HG03342 (cell line): Measurements from ENCODE around the gene FOXP1.

Source experiments
- ATAC-seq: cut with Tn5 transposase; IDR thresholded peaks from one replicate; pipeline ENCODE4 v1.9.1; 2021; ENCODE audit warnings: mild to moderate bottlenecking, moderate library complexity; ENCODE audit not compliant: unreplicated experiment

Gene FOXP1

DNA sequence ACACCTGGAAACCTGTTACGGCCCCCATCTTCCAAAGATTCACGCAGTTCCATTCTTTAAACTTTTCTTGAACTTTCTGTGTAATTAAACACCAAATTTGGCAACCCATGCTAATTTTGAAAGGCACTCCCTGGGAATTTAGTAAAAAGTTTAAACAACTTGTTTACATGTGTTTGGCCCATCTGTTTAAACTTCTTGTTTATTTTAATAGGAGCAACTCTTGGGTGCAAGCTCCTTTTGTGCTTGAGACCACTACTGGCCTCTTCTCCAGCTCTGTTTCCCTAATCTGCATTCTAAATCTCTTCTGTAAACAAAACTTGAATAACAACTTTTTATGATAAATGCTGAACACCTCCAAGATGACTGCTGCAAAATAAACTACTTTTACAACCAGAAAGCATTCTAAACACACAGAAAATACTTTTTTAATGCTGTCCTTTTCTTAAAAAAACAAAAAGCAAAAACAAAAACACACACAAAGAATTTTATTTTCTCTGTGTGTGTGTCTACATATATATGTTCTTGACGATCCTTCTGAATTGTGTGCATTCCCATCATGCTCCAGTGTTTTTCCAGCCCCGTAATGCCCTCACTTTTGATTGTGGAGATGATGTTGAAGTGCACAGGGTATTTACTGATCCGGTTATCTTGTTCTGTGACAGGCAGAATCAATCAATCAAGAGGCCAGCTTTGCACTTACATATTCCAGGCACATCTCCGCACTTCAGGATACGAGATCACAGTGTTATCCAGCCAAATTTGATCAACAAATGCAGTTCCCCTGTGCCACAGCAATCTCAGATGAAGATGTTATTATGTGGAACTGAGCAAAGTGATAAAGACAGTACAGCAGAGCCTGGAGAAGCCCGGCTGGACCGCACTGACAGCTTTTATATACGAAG lies 416.9 kb downstream of the FOXP1 start:
- no peak for ATAC-seq

DNA sequence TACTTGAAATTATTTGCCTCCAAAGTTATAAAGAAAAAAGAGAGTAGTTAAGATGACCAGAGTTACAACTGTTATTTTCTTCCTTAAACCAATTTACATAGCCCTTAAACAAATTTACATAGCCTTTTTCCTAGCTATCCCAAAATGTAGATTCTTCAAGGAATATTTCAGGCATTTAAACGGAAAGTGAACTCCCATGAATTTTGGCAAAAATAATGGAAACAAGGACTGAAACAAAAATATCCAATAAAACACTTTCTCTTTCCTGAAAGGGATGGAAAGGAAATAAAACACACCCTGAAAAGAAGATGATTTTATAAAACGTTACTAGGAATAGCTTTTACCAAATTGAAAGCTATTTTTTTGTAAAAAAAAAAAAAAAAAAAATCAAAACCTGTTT lies 418.6 kb downstream of the FOXP1 start:
- ATAC-seq, result no peak

DNA sequence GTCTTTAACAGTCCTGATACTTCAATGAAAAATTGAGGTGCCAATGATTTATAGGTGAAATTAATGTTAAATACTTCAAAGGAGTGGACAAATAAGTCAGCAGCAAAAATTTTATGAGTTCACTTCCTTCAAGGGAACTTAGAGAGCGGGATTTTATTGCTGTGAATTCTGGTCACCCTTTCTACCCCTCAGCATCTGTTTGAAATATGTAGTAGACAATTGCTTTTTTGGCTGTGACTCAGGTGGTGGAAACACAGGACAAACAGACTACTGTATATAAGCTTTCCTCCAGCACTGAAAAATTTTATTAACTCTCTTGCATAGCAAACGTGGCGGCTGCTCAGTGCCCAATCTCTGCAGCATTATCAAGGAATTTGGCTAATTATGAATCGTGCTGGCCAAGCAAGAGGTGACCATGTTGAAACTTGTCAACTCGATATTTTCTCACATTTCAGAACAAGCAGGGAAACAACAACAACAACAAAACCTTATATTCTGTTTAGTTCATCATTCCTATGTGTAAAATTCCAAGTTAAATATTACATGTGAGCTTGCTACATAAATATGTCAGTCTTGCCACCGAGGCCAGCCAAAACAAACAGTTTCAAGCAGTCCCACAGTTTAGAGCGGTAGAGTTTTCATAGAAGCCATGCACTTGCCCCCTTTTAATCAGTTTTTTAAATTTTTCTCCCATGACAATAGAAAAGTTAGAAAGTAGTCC lies 420.2 kb downstream of the FOXP1 start:
- no peak for ATAC-seq

DNA sequence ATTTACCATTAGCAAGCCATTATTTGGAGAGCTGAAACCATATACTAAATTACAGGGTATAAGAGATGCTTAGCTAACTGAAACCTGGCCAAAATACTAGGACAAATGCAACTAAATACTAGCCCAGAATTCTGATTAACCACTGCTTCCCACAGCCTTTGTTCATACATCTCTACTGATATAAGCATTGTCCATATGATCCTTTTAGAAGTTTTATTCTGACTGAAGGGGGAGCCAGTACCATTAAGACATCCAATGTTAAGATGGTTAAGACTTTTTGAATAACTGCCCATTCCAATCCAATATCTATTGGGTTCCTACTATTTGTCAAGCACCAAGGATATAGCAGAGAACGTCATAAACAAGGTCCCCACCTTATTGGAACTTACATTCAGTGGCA lies 421.3 kb downstream of the FOXP1 start:
- no peak for ATAC-seq

DNA sequence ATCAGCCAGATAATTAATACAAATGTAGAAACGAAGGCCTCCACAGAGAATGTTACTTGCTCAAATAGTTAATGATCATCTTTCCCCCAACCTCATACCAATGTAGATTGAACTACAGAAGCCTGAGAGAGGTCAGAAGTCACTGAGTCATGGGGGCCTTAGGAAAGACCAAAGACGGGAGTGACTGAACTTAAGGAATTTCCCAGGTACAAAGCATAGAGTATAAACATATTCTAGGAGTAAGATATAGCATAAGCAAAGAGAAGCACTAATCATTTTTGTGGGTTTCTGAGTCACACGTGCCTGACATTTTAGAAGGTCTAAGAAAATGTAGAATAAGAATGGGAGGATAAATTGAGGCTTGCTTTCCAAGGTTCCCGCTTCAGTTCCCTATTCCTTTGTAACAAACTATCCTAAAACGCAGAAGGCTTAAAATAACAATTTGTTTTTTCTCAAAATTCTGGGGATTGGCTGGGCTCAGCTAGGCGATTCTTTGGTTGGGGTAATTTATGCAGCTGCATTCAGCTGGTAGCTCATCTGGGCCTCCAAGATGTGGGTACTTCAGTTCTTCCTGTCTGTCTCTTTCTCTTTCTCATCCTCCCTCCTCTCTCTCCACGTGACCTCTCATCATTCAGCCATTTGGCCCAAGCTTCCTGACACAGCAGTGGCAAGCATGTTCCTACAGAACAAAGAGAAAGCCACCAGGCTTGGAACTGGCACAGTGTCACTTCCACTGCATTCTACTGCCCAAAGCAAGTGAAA lies 422.6 kb downstream of the FOXP1 start:
- no peak for ATAC-seq

DNA sequence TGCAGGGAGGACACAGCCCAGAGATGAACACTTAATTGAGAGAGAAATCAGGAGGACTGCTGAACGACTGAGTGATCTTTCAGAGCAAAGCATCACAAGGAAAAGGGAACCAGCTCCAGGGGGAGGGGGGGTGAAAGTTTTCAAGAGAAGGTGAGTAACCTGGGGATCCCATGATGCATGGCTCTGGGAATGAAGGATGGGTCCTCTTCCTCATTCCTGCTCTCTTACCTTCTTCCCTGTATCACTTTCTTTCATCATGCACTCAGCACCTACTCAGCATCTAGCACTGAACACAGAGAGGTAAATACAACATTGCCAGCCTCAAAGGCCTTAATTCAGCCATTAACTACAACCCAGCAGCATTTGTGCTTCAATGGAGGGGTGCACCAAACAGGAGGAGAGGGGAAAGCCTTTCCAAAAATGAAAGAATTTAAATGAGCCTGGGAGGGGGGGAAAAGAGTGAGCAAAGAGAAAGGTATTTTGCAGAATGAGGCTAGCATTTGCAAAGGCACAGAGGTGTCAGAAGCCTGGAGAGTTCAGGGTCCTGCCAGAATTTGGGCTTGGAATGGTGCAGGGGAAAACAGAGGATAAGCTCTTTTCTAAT lies 427.4 kb downstream of the FOXP1 start:
- ATAC-seq, result no peak

DNA sequence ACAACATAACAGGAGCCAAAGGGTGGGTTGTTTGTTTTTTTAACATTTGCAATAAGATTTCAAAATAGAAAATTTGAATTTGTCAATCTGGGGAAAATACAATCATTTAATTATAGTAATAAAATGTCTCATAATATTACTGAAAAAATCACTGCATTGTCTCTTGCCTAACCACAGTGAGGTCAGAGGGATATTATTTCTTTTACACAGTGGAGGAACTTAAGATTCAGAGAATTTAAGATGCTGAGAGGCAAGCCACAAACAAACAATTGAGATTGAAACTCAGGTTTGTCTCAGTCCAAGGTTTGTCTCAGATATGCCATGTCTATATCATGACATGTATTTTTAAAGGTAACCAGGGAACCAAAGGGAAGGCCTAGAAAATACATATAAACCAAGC lies 428.7 kb downstream of the FOXP1 start:
- ATAC-seq, result no peak

DNA sequence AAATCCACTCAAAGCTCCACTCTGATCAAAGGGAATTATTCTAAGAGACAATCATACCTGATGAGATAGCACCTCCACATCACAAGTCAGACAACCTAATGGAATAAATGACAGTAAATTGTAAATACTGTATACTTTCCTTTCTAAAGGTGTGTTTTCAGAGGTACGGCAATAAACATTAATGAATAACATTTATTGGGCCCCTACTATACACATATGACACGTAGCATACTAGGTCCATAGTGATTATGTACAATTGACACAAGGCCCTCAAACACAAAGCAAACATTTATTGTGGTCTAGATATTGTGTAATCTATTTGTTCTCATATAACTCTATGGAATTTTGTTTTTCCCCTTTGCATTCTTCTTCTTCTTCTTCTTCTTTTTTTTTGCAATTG lies 429.8 kb downstream of the FOXP1 start:
- no peak for ATAC-seq

DNA sequence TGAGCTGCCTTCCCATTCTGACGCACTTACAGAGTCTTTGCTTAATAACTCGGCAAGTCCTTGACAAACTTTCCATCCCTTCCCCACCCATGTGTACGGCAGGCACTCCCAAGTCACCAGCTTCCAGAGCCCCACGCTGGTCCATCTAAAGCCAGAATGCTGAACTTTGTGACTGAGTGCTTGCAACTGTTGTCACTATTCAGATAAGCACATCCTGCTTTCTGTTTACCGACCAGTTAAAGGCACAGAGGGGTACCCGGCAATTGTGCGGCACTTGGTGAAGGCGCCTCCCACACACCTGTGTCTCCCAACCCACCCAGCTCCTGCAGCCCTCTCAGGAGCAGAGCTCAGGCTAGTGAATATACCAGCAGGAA lies 430.6 kb downstream of the FOXP1 start:
- no peak for ATAC-seq

DNA sequence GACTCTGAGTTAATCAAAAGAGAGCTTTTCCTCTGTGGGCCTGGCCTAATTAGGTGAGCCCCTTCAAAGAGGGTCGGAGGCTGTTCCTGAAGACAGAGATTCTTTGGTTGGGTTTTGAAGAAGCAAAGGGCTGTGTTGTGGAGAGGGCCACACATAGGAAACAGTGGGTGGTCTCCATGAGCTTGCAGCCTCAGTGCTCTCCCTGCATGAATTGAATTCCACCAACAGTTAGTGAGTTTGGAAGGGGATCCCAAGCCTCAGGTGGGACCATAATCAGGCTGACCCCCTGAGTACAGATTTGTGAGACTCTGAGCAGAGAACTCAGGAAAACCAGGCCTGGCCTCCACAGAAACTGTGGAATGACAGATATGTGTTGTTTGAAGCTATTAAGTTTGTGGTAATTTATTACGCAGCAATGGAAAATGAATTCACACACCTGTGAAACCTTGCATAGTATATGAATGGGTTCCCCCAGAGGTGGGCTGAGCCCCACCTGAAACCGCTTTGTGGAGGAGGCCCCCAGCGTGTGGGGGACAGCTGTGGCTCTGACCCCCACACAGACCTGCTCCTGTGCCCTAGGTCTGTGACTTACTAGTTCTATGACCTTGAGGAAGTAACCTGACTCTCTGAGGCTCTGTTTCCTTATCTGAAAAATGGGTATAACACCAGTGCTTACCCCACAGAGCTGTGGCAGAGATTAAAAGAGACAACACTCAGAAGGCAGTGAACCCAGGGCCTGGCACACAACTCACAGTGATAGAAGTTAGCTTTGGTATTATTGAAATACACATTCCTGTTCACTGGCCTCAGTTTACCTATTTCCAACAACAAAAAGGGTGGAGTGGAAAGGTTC lies 431.3 kb downstream of the FOXP1 start:
- ATAC-seq, result no peak

DNA sequence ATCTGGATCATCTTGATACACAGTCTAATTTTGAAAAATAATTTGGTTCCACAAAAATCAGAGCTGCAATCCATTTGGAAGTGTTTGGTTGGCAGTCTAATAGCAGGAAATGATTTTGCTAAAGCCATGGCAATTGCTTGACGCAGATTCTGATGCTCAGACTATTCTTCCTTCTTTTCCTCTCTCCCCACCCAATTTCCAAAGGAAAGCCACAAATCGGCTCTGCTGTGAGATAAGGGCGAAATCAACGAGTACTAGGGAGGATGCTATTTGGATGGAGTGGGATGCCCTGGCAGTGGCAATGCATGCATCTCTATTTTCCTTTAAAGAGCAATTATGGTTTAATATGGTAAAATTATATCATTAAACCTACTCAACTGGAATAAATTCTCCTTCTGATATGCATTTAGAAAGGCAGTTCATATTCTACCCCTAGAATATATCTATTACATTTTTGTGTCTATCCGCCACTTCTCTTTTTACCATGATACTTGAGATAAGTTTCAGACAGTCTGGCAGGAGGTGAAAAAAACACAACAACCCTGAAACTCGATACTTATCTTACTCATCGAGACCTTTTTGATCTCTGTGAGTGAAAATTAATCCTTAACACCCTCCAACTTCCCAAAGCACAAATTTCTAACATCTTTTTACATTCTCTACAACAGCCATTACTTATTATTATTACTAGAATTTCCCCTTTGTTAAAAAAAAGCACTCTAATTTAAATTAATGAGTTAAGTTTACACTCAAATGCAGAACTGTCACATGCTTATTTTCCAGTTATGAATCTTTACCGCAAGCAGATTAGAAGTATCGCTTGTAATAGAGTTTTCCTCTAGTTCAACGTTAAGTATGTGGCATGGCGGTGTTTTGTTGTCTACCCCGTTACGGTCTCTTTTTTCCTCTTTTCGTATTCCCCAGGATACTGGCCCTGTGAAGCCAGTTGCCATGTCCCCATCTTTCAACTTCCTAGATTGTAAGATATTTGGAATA lies 433.3 kb downstream of the FOXP1 start:
- ATAC-seq, result no peak

DNA sequence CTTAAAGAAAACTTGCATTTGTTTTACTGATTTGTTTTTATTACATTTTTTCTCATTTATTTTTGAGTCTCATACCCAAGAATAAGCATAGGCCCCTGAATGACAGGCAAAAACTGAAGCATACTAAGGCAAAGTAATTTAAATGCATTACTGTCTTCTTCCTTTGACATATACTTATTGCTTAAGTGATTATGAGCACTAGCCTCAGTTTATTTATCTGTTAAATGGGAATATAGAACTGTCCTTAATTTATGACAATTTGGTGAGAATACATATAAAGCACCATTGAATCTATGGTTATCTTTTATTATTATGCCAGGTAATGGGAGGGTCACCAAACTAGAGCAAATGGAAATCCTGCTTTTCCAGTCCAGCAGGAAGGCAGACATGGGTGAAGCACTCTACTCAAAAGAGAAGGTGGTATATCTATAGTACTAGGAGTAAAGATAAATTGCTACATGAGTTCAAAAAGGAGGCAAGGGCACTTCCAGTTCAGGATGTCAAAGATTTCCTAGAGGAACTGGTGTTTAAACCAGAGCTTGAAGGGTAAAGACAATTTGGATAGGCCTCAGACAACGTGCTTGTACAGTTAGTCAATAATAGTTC lies 435.0 kb downstream of the FOXP1 start:
- no peak for ATAC-seq

DNA sequence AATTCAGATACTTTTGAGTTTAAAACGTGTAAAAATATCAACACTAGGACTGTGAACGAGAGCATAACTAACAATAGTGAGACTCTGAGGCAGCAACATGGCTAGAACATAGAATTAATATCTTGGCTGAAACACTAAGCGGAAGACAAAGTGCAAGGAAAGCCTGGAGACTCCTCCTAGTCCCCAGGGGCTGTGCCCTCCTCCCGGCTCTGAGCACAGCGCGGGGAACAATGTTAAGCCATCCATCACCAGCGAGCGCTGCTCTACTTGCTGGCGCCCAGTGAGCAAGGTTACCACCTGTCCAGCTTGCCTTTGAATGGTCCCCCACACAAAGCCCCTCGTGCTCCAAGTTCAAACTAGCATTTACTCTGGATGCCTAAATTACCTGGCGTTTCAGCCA lies 436.9 kb downstream of the FOXP1 start:
- ATAC-seq, result no peak

DNA sequence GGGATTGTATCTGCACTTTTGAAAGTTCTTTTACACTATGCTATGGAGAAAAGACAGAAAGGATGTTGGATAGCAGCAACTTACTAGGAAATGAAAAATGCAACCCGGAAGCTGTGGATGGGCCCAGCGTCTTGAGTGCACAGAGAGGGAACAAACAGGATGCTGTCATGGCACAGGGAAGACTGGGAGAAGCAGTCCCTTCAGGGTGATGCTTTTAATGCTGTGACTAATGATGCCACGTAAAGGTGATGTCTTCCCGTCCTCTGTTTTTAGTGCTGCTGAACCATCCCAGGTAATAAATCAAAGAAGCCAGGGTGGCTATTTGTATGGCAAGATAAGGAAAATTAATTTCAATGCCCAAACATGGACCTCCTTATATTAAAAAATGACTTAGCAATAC lies 437.6 kb downstream of the FOXP1 start:
- no peak for ATAC-seq

DNA sequence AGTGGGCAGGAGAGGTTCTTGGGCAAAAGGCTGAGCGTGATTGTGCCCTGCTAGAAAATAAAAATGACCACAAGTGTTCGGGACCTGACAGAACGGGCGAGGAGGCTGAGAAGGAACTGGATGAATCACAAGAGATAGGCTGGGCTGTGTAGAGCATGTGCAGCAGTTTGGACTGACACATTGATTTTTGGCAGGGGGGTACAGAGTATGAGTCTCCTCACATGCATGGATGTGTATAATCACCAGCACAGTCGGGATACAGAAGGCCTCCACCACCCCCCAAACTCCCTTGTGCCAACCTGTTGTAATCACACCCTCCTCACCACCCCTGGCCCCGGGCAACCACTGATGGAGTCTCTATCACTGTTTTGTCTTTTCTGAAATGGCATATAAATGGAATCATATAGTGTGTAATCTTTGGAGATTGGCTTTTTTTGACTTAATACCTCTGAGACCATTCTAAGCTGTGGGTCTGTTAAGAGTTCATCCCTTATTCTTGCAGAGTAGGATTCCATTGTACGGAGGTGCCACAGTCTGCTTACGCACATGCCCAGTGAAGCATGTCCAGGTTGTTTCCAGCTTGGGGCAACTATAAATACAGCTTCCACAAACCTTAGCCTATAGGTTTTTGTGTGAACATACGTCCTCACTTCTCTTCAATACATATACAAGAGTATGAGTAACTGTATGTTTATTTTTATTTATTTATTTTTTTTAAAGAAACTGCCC lies 438.8 kb downstream of the FOXP1 start:
- no peak for ATAC-seq

DNA sequence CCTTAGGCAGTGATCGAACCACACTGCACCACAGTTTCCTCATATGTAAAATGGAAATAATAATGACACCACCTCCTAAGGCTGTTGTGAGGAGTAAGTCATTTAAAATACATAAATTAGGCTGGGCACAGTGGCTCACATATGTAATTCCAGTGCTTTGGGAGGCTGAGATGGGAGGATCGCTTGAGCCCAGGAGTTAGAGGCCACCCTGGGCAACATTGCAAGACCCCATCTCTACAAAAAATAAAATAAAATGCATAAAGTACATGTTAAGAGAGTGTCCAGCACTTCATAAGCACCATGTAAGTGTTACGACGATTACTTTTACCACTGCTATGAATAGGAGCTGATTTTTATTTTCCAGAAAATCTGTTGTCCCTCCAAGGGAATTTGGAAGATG lies 440.0 kb downstream of the FOXP1 start:
- ATAC-seq, result no peak

DNA sequence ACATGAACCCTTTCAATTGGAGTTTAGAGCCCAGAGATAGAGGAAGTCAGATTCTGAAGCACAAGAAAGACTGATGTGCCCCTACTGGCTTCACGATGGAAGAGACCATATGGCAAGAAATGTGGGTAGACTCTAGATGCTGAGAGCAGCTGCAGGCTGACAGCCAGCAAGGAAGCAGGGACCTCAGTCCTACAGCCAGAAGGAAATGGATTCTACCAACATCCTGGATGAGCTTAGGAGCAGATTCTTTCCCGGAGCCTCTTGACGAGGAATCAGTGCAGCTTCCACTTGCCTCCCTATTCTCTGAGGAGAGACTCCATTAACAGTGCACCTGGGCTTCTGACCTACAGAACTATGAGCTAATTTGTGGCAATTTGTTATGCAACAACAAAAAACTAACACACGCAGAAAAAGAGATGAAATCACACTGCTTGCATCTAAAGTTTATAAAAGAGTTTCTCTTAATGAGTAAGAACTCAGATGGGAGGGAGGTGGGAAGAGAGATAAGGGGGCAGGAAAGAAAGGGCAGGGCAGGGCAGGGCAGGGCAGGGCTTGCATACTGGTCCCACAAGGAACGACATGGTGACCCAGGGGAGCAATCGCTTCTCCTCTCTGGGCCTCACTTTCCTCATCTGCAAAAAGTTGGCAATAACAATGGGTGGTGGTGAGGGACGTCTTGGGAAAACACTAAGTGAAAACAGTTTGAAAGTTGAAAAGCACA lies 440.9 kb downstream of the FOXP1 start:
- ATAC-seq, result no peak
